ENCODE results near the gene GNB1. TPM values are rescaled to one million over a fixed set of nuclear protein-coding genes. Genes with fewer than 3 reads are reported as not detected.

GNB1 gene
- total and polyA plus RNA-seq, 7 donors = 119 to 197 (median 157) TPM

- 86 to 95% methylated on average over 2 of the region's 2 CpGs for WGBS, 2 donors
- no peak for TF ChIP-seq EP300 (IDR thresholded peaks at IDR 0.05)
- TF ChIP-seq, protein P1, sequence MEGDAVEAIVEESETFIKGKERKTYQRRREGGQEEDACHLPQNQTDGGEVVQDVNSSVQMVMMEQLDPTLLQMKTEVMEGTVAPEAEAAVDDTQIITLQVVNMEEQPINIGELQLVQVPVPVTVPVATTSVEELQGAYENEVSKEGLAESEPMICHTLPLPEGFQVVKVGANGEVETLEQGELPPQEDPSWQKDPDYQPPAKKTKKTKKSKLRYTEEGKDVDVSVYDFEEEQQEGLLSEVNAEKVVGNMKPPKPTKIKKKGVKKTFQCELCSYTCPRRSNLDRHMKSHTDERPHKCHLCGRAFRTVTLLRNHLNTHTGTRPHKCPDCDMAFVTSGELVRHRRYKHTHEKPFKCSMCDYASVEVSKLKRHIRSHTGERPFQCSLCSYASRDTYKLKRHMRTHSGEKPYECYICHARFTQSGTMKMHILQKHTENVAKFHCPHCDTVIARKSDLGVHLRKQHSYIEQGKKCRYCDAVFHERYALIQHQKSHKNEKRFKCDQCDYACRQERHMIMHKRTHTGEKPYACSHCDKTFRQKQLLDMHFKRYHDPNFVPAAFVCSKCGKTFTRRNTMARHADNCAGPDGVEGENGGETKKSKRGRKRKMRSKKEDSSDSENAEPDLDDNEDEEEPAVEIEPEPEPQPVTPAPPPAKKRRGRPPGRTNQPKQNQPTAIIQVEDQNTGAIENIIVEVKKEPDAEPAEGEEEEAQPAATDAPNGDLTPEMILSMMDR (IDR thresholded peaks at IDR 0.05) = no peak
- no peak for TF ChIP-seq POLR2AphosphoS5 (IDR thresholded peaks at IDR 0.05)
- no peak for TF ChIP-seq POLR2A (IDR thresholded peaks at IDR 0.05)
- H3K27ac ChIP-seq = no peak overlapping the region
- H3K4me3 ChIP-seq = no peak overlapping the region
- H3K36me3 ChIP-seq = peaks cover 0 to 75% (median 36%) of the 10 kb centered on the region in 4 donors
- no peaks in the 10 kb centered on the region for H3K4me1 ChIP-seq
- no peaks in the 10 kb centered on the region for H3K9me3 ChIP-seq
- H3K27me3 ChIP-seq = no peaks in the 10 kb centered on the region
- intact Hi-C loops (cut with DNase I) = no loop called here
- no peak for DNase-seq
These were observed 84.0 kb downstream of the GNB1 start for GRCh38 chr1:1806890-1807289.

GRCh38 chr1:1804301-1804700 is 86.6 kb downstream of the GNB1 start:
- Histone ChIP-seq H3K4me3 (no peak overlapping the region), H3K4me1 (peaks cover 0 to 7% (median 0%) of the 10 kb centered on the region in 4 donors), H3K36me3 (peaks cover 0 to 70% (median 30%) of the 10 kb centered on the region in 4 donors), H3K27me3 (no peaks in the 10 kb centered on the region), H3K27ac (no peak overlapping the region), H3K9me3 (no peaks in the 10 kb centered on the region)
- TF ChIP-seq, protein P1 (IDR thresholded peaks at IDR 0.05) = no peak
- no peak for TF ChIP-seq POLR2AphosphoS5 (IDR thresholded peaks at IDR 0.05)
- TF ChIP-seq POLR2A (IDR thresholded peaks at IDR 0.05) = no peak
- no peak for TF ChIP-seq EP300 (IDR thresholded peaks at IDR 0.05)
- peak; percentile 54 for DNase-seq
- 97 to 98% methylated on average over 8 of the region's 8 CpGs for WGBS, 2 donors
- intact Hi-C loops (cut with DNase I) = no loop called here

DNA sequence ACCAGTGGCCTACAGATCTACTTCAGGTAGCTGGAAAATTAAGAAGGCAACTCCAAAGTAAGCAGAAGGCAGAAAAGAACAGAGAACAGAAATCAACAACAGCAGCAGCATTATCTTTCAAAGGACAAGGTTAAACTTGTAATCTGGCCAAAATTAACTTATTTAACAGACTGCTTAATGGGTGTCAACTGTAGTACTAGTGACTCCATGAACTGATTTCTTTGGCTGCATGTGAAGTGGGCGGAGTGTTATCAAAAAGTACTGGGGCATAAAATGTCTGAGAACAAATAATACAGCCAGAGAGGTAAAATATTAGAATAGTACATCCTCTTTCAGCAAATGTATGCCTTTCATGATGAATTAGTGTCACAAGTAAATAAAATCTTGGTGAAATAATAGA is 88.0 kb downstream of the GNB1 start:
- Histone ChIP-seq H3K27me3 (no peaks in the 10 kb centered on the region), H3K4me1 (peaks cover 0 to 7% (median 0%) of the 10 kb centered on the region in 4 donors), H3K27ac (no peak overlapping the region), H3K36me3 (peaks cover 0 to 65% (median 33%) of the 10 kb centered on the region in 4 donors), H3K9me3 (no peaks in the 10 kb centered on the region), H3K4me3 (no peak overlapping the region)
- WGBS, 2 donors = 96 to 98% methylated on average over 1 of the region's 1 CpG
- intact Hi-C loops (cut with DNase I) = no loop called here
- DNase-seq = no peak
- no peak for TF ChIP-seq EP300 (IDR thresholded peaks at IDR 0.05)

- H3K9me3 ChIP-seq = no peaks in the 10 kb centered on the region
- no peaks in the 10 kb centered on the region for H3K27me3 ChIP-seq
- no peak overlapping the region for H3K27ac ChIP-seq
- TF ChIP-seq POLR2AphosphoS5 (IDR thresholded peaks at IDR 0.05) = no peak
- TF ChIP-seq EP300 (IDR thresholded peaks at IDR 0.05) = no peak
- TF ChIP-seq, protein P1 (IDR thresholded peaks at IDR 0.05) = no peak
- TF ChIP-seq POLR2A (IDR thresholded peaks at IDR 0.05) = no peak
- no peak for DNase-seq
- intact Hi-C loops (cut with DNase I) = no loop called here
- H3K4me1 ChIP-seq = peaks cover 0 to 7% (median 0%) of the 10 kb centered on the region in 4 donors
- peaks cover 5 to 74% (median 37%) of the 10 kb centered on the region in 4 donors for H3K36me3 ChIP-seq
- 86 to 92% methylated on average over 5 of the region's 5 CpGs for WGBS, 2 donors
- no peak overlapping the region for H3K4me3 ChIP-seq
These were observed 91.2 kb downstream of the GNB1 start for GRCh38 chr1:1799716-1800115.

DNA sequence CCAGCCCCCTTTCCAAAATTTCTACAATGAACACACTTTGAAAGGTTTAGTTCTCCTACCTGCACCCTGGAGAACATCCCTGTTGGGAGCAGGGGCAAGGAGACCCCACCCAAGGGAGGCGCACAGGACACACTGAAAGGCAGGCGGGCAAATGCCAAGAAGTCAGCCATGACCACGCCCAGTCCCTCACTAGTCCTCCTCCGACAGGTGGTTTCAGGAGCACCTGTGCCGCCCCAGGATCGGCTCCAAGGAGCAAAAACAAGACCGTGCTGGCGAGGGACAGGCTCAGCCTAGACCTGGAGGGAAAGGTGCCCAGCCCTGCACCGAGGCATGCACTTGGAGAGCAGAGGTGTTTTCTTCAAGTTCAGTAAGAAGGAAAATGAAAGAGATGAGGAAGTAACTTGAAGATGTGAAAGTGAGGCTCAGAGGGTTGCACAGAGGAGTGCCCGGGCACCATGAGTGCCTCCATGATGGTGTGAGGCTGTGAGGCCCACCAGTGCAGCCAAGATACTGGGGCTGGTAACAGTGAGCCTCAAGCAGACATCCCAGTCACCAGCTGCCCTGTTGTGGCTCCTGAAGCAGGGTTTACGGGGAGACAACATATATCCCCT is 93.1 kb downstream of the GNB1 start:
- H3K4me1 ChIP-seq = peaks cover 0 to 7% (median 0%) of the 10 kb centered on the region in 4 donors
- intact Hi-C loops (cut with DNase I) = no loop called here
- TF ChIP-seq POLR2A (IDR thresholded peaks at IDR 0.05) = no peak
- TF ChIP-seq EP300 (IDR thresholded peaks at IDR 0.05) = no peak
- H3K4me3 ChIP-seq = no peak overlapping the region
- H3K27me3 ChIP-seq = no peaks in the 10 kb centered on the region
- no peaks in the 10 kb centered on the region for H3K9me3 ChIP-seq
- 57 to 83% methylated on average over 11 of the region's 11 CpGs for WGBS, 2 donors
- DNase-seq = no peak
- H3K27ac ChIP-seq = no peak overlapping the region
- peaks cover 5 to 73% (median 28%) of the 10 kb centered on the region in 4 donors for H3K36me3 ChIP-seq

DNA sequence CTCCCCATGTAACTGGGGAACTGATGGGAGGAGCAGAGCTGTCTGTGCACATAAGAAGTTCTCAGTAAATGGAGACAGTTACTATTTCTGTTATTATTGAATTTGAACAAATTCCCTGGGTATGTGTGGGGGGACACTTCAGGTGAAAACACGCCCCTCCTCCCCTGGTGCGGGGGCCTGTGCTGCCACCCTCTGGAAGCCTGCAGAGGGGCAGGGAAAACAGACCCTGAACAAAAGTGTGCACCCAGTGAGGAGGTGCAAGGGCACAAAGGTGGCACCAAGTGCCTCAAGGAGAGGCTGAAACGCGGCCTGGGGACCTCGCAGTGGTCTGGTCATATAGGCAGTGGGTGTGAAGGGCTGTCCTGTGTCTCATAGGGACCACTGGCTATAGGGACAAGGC is 94.4 kb downstream of the GNB1 start:
- 92 to 94% methylated on average over 5 of the region's 5 CpGs for WGBS, 2 donors
- Histone ChIP-seq H3K36me3 (peaks cover 5 to 81% (median 26%) of the 10 kb centered on the region in 4 donors), H3K9me3 (no peaks in the 10 kb centered on the region), H3K4me3 (no peak overlapping the region), H3K27ac (no peak overlapping the region), H3K27me3 (no peaks in the 10 kb centered on the region), H3K4me1 (peaks cover 0 to 7% (median 0%) of the 10 kb centered on the region in 4 donors)
- TF ChIP-seq POLR2AphosphoS5 (IDR thresholded peaks at IDR 0.05) (no peak), POLR2A (IDR thresholded peaks at IDR 0.05) (no peak), EP300 (IDR thresholded peaks at IDR 0.05) (no peak)
- TF ChIP-seq, protein P1 (IDR thresholded peaks at IDR 0.05) = no peak
- intact Hi-C loops (cut with DNase I) = no loop called here
- DNase-seq = no peak

All from sigmoid colon (tissue), 7 donors.